ENCODE data around the gene PBRM1. TPM values are rescaled to one million over a fixed set of nuclear protein-coding genes. Genes with fewer than 3 reads are reported as not detected.

Gene PBRM1
- total RNA-seq, 1 experiment from 2014 or later = 74.2 TPM

DNA sequence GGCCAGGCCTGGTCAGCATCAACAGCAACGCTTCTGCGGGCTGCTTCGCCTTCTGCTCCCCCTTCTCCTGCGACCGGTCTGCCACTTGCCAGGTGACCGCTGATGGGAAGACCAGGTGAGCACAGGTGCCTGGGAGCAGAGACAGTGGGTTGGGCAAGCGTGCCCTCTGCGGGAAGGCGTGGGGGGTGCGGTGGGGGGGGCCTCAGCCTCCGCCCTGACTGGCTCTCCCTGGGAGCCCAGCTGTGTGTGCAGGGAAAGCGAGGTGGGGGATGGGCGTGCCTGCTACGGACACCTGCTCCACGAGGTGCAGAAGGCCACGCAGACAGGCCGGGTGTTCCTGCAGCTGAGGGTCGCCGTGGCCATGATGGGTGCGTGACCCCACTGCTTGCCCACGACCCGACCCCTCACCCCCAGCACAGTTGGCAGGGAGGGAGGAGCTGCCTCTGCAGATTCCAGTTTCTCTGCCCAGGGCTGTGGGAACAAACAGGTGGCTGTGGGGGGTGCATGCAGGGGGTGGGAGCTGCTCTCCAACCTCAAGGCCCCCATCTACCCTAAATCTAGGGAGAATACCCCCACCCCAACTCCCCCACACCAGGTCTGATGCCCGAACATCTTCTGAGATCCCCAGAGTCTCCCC, 181.8 kb downstream of the PBRM1 start:
- no CpG with 5 or more reads among the region's 23 CpGs for WGBS (ENCODE audit: extremely low coverage, insufficient read length, low lambda C conversion rate)
- Histone ChIP-seq H2BK12ac (ENCODE audit: insufficient read length, low read depth, low read length) (no peak overlapping the region), H3K27me3 (ENCODE audit: insufficient read depth, low read length) (no peaks in the 10 kb centered on the region), H2BK5ac (ENCODE audit: insufficient read length, low read length) (no peak overlapping the region), H2BK15ac (ENCODE audit: low read depth, low read length) (no peak overlapping the region), H3K56ac (ENCODE audit: insufficient read length, low read depth, low read length) (no peak overlapping the region), H4K8ac (replicated peaks; ENCODE audit: insufficient read length, low read depth, low read length) (no peak overlapping the region), H2AFZ (ENCODE audit: low read length) (no peak overlapping the region), H3K4me2 (ENCODE audit: insufficient read depth, insufficient read length, low read length) (no peak overlapping the region), H3K4me1 (ENCODE audit: insufficient read depth, low read length) (no peaks in the 10 kb centered on the region; the same call in 1 of the 2 replicates), H4K20me1 (ENCODE audit: control insufficient read depth, insufficient read depth, insufficient read length) (no peaks in the 10 kb centered on the region), H2AK5ac (ENCODE audit: insufficient read length, low read length) (no peak overlapping the region), H2BK20ac (ENCODE audit: low read depth, low read length, poor library complexity, severe bottlenecking) (no peak overlapping the region), H4K91ac (ENCODE audit: insufficient read length, low read depth, low read length) (no peak overlapping the region), H3K79me1 (ENCODE audit: insufficient read depth, low read depth, low read length, poor library complexity, severe bottlenecking) (no peaks in the 10 kb centered on the region), H3K79me2 (ENCODE audit: insufficient read depth, low read length) (no peaks in the 10 kb centered on the region), H3K18ac (ENCODE audit: insufficient read length, low read depth, low read length) (no peak overlapping the region), H3T11ph (ENCODE audit: low read length) (no peak overlapping the region), H3K4ac (ENCODE audit: low read depth, low read length) (no peak overlapping the region), H2BK120ac (ENCODE audit: low read depth, low read length, poor library complexity, severe bottlenecking) (no peak overlapping the region), H3K27ac (ENCODE audit: insufficient read length, low read depth, low read length) (no peak overlapping the region), H3K9me3 (ENCODE audit: control insufficient read depth, low read depth, low read length) (no peaks in the 10 kb centered on the region), H3K23ac (ENCODE audit: insufficient read length, low read depth, low read length) (no peak overlapping the region), H3K23me2 (ENCODE audit: insufficient read length, low read depth, low read length, poor library complexity, severe bottlenecking) (no peaks in the 10 kb centered on the region), H3K14ac (ENCODE audit: insufficient read depth, low read length) (no peak overlapping the region), H3K9ac (ENCODE audit: extremely low read depth, insufficient read length, low read length) (no peak overlapping the region), H4K5ac (ENCODE audit: insufficient read length, low read depth, low read length) (no peak overlapping the region)
- H3K4me3 Mint-ChIP-seq = no peak overlapping the region
- DNase-seq = no peak
- TF ChIP-seq, protein P1, sequence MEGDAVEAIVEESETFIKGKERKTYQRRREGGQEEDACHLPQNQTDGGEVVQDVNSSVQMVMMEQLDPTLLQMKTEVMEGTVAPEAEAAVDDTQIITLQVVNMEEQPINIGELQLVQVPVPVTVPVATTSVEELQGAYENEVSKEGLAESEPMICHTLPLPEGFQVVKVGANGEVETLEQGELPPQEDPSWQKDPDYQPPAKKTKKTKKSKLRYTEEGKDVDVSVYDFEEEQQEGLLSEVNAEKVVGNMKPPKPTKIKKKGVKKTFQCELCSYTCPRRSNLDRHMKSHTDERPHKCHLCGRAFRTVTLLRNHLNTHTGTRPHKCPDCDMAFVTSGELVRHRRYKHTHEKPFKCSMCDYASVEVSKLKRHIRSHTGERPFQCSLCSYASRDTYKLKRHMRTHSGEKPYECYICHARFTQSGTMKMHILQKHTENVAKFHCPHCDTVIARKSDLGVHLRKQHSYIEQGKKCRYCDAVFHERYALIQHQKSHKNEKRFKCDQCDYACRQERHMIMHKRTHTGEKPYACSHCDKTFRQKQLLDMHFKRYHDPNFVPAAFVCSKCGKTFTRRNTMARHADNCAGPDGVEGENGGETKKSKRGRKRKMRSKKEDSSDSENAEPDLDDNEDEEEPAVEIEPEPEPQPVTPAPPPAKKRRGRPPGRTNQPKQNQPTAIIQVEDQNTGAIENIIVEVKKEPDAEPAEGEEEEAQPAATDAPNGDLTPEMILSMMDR (conservative IDR thresholded peaks at IDR 0.05) = no peak
- no peaks in the 10 kb centered on the region; the same call in 1 of the 2 replicates for H3K27me3 Mint-ChIP-seq (ENCODE audit: low read depth)
- H3K36me3 Mint-ChIP-seq (ENCODE audit: insufficient read depth in 1 of 3, low read depth in 3 of 3) = no peaks in the 10 kb centered on the region
- no peaks in the 10 kb centered on the region for H3K9me3 Mint-ChIP-seq
- no peak overlapping the region for H3K27ac Mint-ChIP-seq
- peaks cover 14 to 27% of the 10 kb centered on the region in 2 experiments for H3K4me1 Mint-ChIP-seq

Measured in H9 (cell line).